K562 (cell line): ENCODE results near the gene ZNF485. TPM values are rescaled to one million over a fixed set of nuclear protein-coding genes. Genes with fewer than 3 reads are reported as not detected.

Source experiments
- CTCF ChIP-seq, 3 experiments: IDR thresholded peaks in 2 of 3; conservative IDR thresholded peaks in 1 of 3; 2 replicates each; pipeline ENCODE4 v1.5.1; 2011 to 2012; ENCODE audit warnings: low read length in 3 of 3, mild to moderate bottlenecking in 3 of 3, control low read depth in 2 of 3, improper control_type of control experiment in 1 of 3, inconsistent platforms in 1 of 3, low read depth in 1 of 3, mixed read lengths in 1 of 3, moderate library complexity in 1 of 3; ENCODE audit not compliant: insufficient read depth in 2 of 3
- ESRRB ChIP-seq: fragments of 250-450 bp; sonication (Bioruptor Pico); IDR thresholded peaks from 2 replicates; pipeline ENCODE4 v1.5.0; 2020; ENCODE audit warnings: mild to moderate bottlenecking, moderate library complexity, borderline replicate concordance
- FOXP4 ChIP-seq: sonication (generic); formaldehyde crosslinking; IDR thresholded peaks from 2 replicates; pipeline ENCODE4 v1.8.0; 2022; ENCODE audit warnings: mild to moderate bottlenecking, missing genetic modification reagents, borderline replicate concordance
- KLF10 ChIP-seq: fragments of 250-450 bp; sonication (Bioruptor Pico); IDR thresholded peaks from 2 replicates; pipeline ENCODE4 v1.6.1; 2021; ENCODE audit warnings: matching md5 sums
- PBX2 ChIP-seq, 2 experiments: IDR thresholded peaks in 1 of 2; conservative IDR thresholded peaks in 1 of 2; 2 replicates each; pipeline ENCODE4 v1.6.1; 2016; ENCODE audit warnings: low read depth in 2 of 2, mild to moderate bottlenecking in 1 of 2, missing compliant biosample characterization in 1 of 2, missing genetic modification characterization in 1 of 2, moderate library complexity in 1 of 2
- SAFB ChIP-seq: fragments of 200-400 bp; formaldehyde crosslinking; IDR thresholded peaks from 2 replicates; pipeline ENCODE4 v1.6.1; 2017; ENCODE audit warnings: low read depth, low read length, borderline replicate concordance
- THRAP3 ChIP-seq: fragments of 450-650 bp; IDR thresholded peaks from 2 replicates; pipeline ENCODE4 v1.6.1; 2016; ENCODE audit warnings: mild to moderate bottlenecking, inconsistent platforms, borderline replicate concordance
- ZBTB34 ChIP-seq: fragments of 250-450 bp; sonication (Bioruptor Pico); IDR thresholded peaks from 2 replicates; pipeline ENCODE4 v1.8.0; 2021; ENCODE audit warnings: mild to moderate bottlenecking, moderate library complexity
- ZNF184 ChIP-seq: sonication (generic); formaldehyde crosslinking; IDR thresholded peaks from 2 replicates; pipeline ENCODE4 v1.5.0; 2020; ENCODE audit warnings: missing genetic modification reagents
- ZNF655 ChIP-seq: fragments of 250-450 bp; sonication (Bioruptor Pico); IDR thresholded peaks from 2 replicates; pipeline ENCODE4 v1.5.0; 2021
- ZNF766 ChIP-seq: fragments of 200-800 bp; sonication (Bioruptor generic); conservative IDR thresholded peaks from 2 replicates; pipeline ENCODE4 v1.6.1; 2016; ENCODE audit warnings: missing genetic modification characterization, missing compliant biosample characterization
- polyA plus RNA-seq, 8 experiments: library from polyadenylated mRNA; depleted of rRNA in 4 of 8; stranded (reverse) in 5 of 8; unstranded in 3 of 8; fragments of >200 nt; fragmentation: Nextera tagmentation in 2 of 8; fragmentation: Illumina TruSeq in 1 of 8; extraction: Ambion mirVana in 2 of 8; extraction: Trizol in 1 of 8; gene quantifications; 2 replicates each; pipeline versions ENCODE4 v1.2.1 to v1.2.3, GENCODE V29; 2011 to 2014; ENCODE audit warnings: inconsistent platforms in 1 of 8, missing spikeins in 1 of 8
- total RNA-seq, 7 experiments: library from RNA; depleted of rRNA in 6 of 7; stranded (reverse); fragments of >200 nt in 6 of 7; fragmentation: Illumina TruSeq in 2 of 7; extraction: Trizol in 2 of 7; gene quantifications; 2 replicates each; pipeline versions ENCODE4 v1.2.1 to v1.2.3, GENCODE V29; 2011 to 2021; ENCODE audit warnings: low replicate concordance in 1 of 7

The ZNF485 gene
- total and polyA plus RNA-seq, 9 of the 15 experiments (the other 6 are each of a cell fraction or from before 2014, with no cell fraction given) = 8.0 to 18.7 (median 11.9) TPM

- TF ChIP-seq ESRRB (CRISPR knock-in tag) = no peak
- TF ChIP-seq CTCF (IDR thresholded peaks at IDR 0.05 in 2 of 3, conservative IDR thresholded peaks at IDR 0.05 in 1 of 3; ENCODE audit: insufficient read depth in 2 of 3, low read depth in 1 of 3, low read length in 3 of 3) = no peak
- no peak for TF ChIP-seq ZBTB34
- TF ChIP-seq PBX2 (CRISPR knock-in tag; IDR thresholded peaks at IDR 0.05; ENCODE audit: low read depth) = peak; percentile 35; the same call in 1 of the 2 replicates
- peak; percentile 54 for TF ChIP-seq PBX2 (tag; conservative IDR thresholded peaks at IDR 0.05; ENCODE audit: low read depth)
- TF ChIP-seq KLF10 (CRISPR knock-in tag) = no peak
- no peak for TF ChIP-seq THRAP3
- TF ChIP-seq ZNF655 (CRISPR knock-in tag) = no peak
- TF ChIP-seq ZNF184 (CRISPR knock-in tag) = no peak
- TF ChIP-seq SAFB = no peak
- peak; percentile 96 for TF ChIP-seq ZNF766
- TF ChIP-seq FOXP4 (CRISPR knock-in tag) = 0 out of 2 replicates have a peak, but pooled peaks have one; percentile 41
These were observed 42.4 kb downstream of the ZNF485 start, which contains the start of gene ZNF32 (continued) for GRCh38 chr10:43648398-43649184.
